ENCODE data around the gene HPRT1.

HPRT1 gene

DNA sequence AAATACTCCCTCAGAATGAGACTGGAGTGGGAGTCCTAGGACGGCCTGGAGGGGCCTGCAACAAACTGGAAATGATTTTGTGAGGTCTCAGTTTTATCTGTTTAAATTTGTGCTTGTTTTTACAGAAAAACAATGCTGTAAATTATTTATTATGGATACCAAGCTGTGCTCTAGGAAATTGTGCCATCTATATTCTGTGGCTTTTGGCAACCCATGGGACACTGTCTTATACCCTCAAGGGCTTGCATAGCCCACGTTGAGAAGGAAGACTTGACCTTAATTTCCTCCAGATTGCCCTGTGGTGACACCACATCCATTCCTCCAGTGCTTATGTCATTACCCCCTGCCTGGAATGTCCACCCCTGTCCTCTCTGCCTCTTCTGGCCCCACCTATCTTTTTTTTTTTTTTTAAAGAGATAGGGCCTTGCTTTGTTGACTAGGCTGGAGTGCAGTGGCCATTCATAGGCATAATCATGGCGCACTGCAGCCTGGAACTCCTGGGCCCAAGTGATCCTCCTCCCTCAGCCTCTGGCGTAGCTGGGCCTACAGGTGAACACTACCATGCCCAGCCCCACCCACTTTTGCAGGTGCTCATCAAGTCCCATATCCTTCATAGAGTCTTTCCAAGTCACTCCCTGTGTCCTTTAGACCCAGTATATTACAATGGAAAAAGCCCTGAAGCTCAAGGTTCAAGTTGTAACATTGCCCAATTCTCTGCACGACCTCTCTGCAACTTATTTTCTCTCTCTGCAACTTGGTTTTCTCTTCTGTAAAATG is 77.4 kb downstream of the HPRT1 start:
- no peaks in the 10 kb centered on the region for H3K36me3 ChIP-seq (ENCODE audit: control insufficient read depth in 5 of 5, insufficient read depth in 5 of 5, low read length in 5 of 5)
- H3K9ac ChIP-seq (ENCODE audit: low read length in 5 of 5) = no peak overlapping the region
- no peak overlapping the region for H3K4me3 ChIP-seq (ENCODE audit: low read depth in 1 of 5, low read length in 5 of 5)
- H3K27ac ChIP-seq (ENCODE audit: low read depth, low read length) = no peak overlapping the region
- peaks cover 0 to 14% (median 9%) of the 10 kb centered on the region in 5 donors for H3K27me3 ChIP-seq (ENCODE audit: control insufficient read depth in 5 of 5, insufficient read depth in 4 of 5, low read length in 5 of 5)
- H3K9me3 ChIP-seq (ENCODE audit: control insufficient read depth in 5 of 5, low read length in 5 of 5) = no peaks in the 10 kb centered on the region
- peaks cover 0 to 12% (median 4%) of the 10 kb centered on the region in 5 donors for H3K4me1 ChIP-seq (ENCODE audit: control insufficient read depth in 5 of 5, insufficient read depth in 5 of 5, low read length in 5 of 5)

DNA sequence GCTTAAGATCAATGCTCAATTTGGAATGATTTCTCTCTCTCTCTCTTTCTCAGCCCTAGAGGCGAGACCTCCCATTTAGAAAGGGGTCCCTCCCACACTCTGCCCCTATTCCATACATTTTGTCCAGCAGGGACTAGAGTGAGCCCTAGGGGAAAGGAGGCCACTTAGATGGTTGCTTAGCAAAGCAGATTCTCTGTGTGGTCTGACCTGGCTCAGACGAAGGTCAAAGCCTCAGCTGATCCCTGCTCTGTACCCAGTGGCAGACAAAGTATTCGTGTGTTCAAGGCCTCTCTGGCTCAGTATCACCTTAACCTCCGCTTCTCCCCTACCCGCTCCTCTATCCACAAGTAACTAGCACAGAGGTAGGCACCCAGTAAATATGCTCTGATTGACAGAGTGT is 78.4 kb downstream of the HPRT1 start:
- Histone ChIP-seq H3K27me3 (ENCODE audit: control insufficient read depth in 5 of 5, insufficient read depth in 4 of 5, low read length in 5 of 5) (peaks cover 0 to 17% (median 10%) of the 10 kb centered on the region in 5 donors), H3K27ac (ENCODE audit: low read depth, low read length) (no peak overlapping the region), H3K9ac (ENCODE audit: low read length in 5 of 5) (no peak overlapping the region), H3K4me1 (ENCODE audit: control insufficient read depth in 5 of 5, insufficient read depth in 5 of 5, low read length in 5 of 5) (peaks cover 0 to 21% (median 4%) of the 10 kb centered on the region in 5 donors), H3K36me3 (ENCODE audit: control insufficient read depth in 5 of 5, insufficient read depth in 5 of 5, low read length in 5 of 5) (no peaks in the 10 kb centered on the region), H3K9me3 (ENCODE audit: control insufficient read depth in 5 of 5, low read length in 5 of 5) (no peaks in the 10 kb centered on the region), H3K4me3 (ENCODE audit: low read depth in 1 of 5, low read length in 5 of 5) (no peak overlapping the region)

GRCh38 chrX:134541906-134542305 is 81.9 kb downstream of the HPRT1 start:
- Histone ChIP-seq H3K27me3 (ENCODE audit: control insufficient read depth in 5 of 5, insufficient read depth in 4 of 5, low read length in 5 of 5) (peaks cover 24 to 35% (median 29%) of the 10 kb centered on the region in 5 donors), H3K9me3 (ENCODE audit: control insufficient read depth in 5 of 5, low read length in 5 of 5) (peaks cover 0 to 3% (median 0%) of the 10 kb centered on the region in 5 donors), H3K9ac (ENCODE audit: low read length in 5 of 5) (no peak overlapping the region), H3K4me3 (ENCODE audit: low read depth in 1 of 5, low read length in 5 of 5) (no peak overlapping the region), H3K36me3 (ENCODE audit: control insufficient read depth in 5 of 5, insufficient read depth in 5 of 5, low read length in 5 of 5) (no peaks in the 10 kb centered on the region), H3K27ac (ENCODE audit: low read depth, low read length) (no peak overlapping the region), H3K4me1 (ENCODE audit: control insufficient read depth in 5 of 5, insufficient read depth in 5 of 5, low read length in 5 of 5) (peaks cover 0 to 30% (median 9%) of the 10 kb centered on the region in 5 donors)

- H3K27ac ChIP-seq (ENCODE audit: low read depth, low read length) = no peak overlapping the region
- H3K27me3 ChIP-seq (ENCODE audit: control insufficient read depth in 5 of 5, insufficient read depth in 4 of 5, low read length in 5 of 5) = peaks cover 24 to 35% (median 30%) of the 10 kb centered on the region in 5 donors
- peaks cover 0 to 25% (median 6%) of the 10 kb centered on the region in 5 donors for H3K4me1 ChIP-seq (ENCODE audit: control insufficient read depth in 5 of 5, insufficient read depth in 5 of 5, low read length in 5 of 5)
Measured at GRCh38 chrX:134542485-134542884, 82.5 kb downstream of the HPRT1 start.

GRCh38 chrX:134543288-134543687 is 83.3 kb downstream of the HPRT1 start:
- Histone ChIP-seq H3K9ac (ENCODE audit: low read length in 5 of 5) (no peak overlapping the region), H3K27me3 (ENCODE audit: control insufficient read depth in 5 of 5, insufficient read depth in 4 of 5, low read length in 5 of 5) (peaks cover 24 to 35% (median 30%) of the 10 kb centered on the region in 5 donors), H3K9me3 (ENCODE audit: control insufficient read depth in 5 of 5, low read length in 5 of 5) (peaks cover 0 to 3% (median 0%) of the 10 kb centered on the region in 5 donors), H3K4me1 (ENCODE audit: control insufficient read depth in 5 of 5, insufficient read depth in 5 of 5, low read length in 5 of 5) (peaks cover 0 to 28% (median 6%) of the 10 kb centered on the region in 5 donors), H3K27ac (ENCODE audit: low read depth, low read length) (no peak overlapping the region), H3K4me3 (ENCODE audit: low read depth in 1 of 5, low read length in 5 of 5) (no peak overlapping the region), H3K36me3 (ENCODE audit: control insufficient read depth in 5 of 5, insufficient read depth in 5 of 5, low read length in 5 of 5) (no peaks in the 10 kb centered on the region)

More at GRCh38 chrX:134542485-134542884, 82.5 kb downstream of the HPRT1 start:
- Histone ChIP-seq H3K9me3 (ENCODE audit: control insufficient read depth in 5 of 5, low read length in 5 of 5) (peaks cover 0 to 3% (median 0%) of the 10 kb centered on the region in 5 donors), H3K4me3 (ENCODE audit: low read depth in 1 of 5, low read length in 5 of 5) (no peak overlapping the region), H3K9ac (ENCODE audit: low read length in 5 of 5) (no peak overlapping the region), H3K36me3 (ENCODE audit: control insufficient read depth in 5 of 5, insufficient read depth in 5 of 5, low read length in 5 of 5) (no peaks in the 10 kb centered on the region)

- Histone ChIP-seq H3K27me3 (ENCODE audit: control insufficient read depth in 5 of 5, insufficient read depth in 4 of 5, low read length in 5 of 5) (peaks cover 24 to 38% (median 33%) of the 10 kb centered on the region in 5 donors), H3K4me1 (ENCODE audit: control insufficient read depth in 5 of 5, insufficient read depth in 5 of 5, low read length in 5 of 5) (peaks cover 0 to 28% (median 8%) of the 10 kb centered on the region in 5 donors), H3K9ac (ENCODE audit: low read length in 5 of 5) (no peak overlapping the region), H3K4me3 (ENCODE audit: low read depth in 1 of 5, low read length in 5 of 5) (no peak overlapping the region), H3K36me3 (ENCODE audit: control insufficient read depth in 5 of 5, insufficient read depth in 5 of 5, low read length in 5 of 5) (no peaks in the 10 kb centered on the region), H3K27ac (ENCODE audit: low read depth, low read length) (no peak overlapping the region), H3K9me3 (ENCODE audit: control insufficient read depth in 5 of 5, low read length in 5 of 5) (peaks cover 0 to 3% (median 0%) of the 10 kb centered on the region in 5 donors)
Measured at GRCh38 chrX:134544135-134544512, 84.2 kb downstream of the HPRT1 start.

GRCh38 chrX:134544513-134545151 is 84.7 kb downstream of the HPRT1 start:
- peaks cover 0 to 3% (median 0%) of the 10 kb centered on the region in 5 donors for H3K9me3 ChIP-seq (ENCODE audit: control insufficient read depth in 5 of 5, low read length in 5 of 5)
- H3K36me3 ChIP-seq (ENCODE audit: control insufficient read depth in 5 of 5, insufficient read depth in 5 of 5, low read length in 5 of 5) = no peaks in the 10 kb centered on the region
- H3K4me1 ChIP-seq (ENCODE audit: control insufficient read depth in 5 of 5, insufficient read depth in 5 of 5, low read length in 5 of 5) = peaks cover 0 to 28% (median 13%) of the 10 kb centered on the region in 5 donors
- H3K9ac ChIP-seq (ENCODE audit: low read length in 5 of 5) = peak overlapping the region in 1 of 5 donors; percentile 39
- H3K27me3 ChIP-seq (ENCODE audit: control insufficient read depth in 5 of 5, insufficient read depth in 4 of 5, low read length in 5 of 5) = peaks cover 24 to 38% (median 34%) of the 10 kb centered on the region in 5 donors
- H3K27ac ChIP-seq (ENCODE audit: low read depth, low read length) = no peak overlapping the region
- H3K4me3 ChIP-seq (ENCODE audit: low read depth in 1 of 5, low read length in 5 of 5) = peak overlapping the region in 2 of 5 donors; percentile 30 to 44

- peaks cover 0 to 3% (median 0%) of the 10 kb centered on the region in 5 donors for H3K9me3 ChIP-seq (ENCODE audit: control insufficient read depth in 5 of 5, low read length in 5 of 5)
- no peaks in the 10 kb centered on the region for H3K36me3 ChIP-seq (ENCODE audit: control insufficient read depth in 5 of 5, insufficient read depth in 5 of 5, low read length in 5 of 5)
- no peak overlapping the region for H3K4me3 ChIP-seq (ENCODE audit: low read depth in 1 of 5, low read length in 5 of 5)
- H3K27ac ChIP-seq (ENCODE audit: low read depth, low read length) = no peak overlapping the region
- H3K4me1 ChIP-seq (ENCODE audit: control insufficient read depth in 5 of 5, insufficient read depth in 5 of 5, low read length in 5 of 5) = peaks cover 0 to 35% (median 17%) of the 10 kb centered on the region in 5 donors
- peaks cover 30 to 45% (median 41%) of the 10 kb centered on the region in 5 donors for H3K27me3 ChIP-seq (ENCODE audit: control insufficient read depth in 5 of 5, insufficient read depth in 4 of 5, low read length in 5 of 5)
- no peak overlapping the region for H3K9ac ChIP-seq (ENCODE audit: low read length in 5 of 5)
Measured at GRCh38 chrX:134545510-134545909, 85.5 kb downstream of the HPRT1 start.

- no peaks in the 10 kb centered on the region for H3K36me3 ChIP-seq (ENCODE audit: control insufficient read depth in 5 of 5, insufficient read depth in 5 of 5, low read length in 5 of 5)
- H3K4me3 ChIP-seq (ENCODE audit: low read depth in 1 of 5, low read length in 5 of 5) = no peak overlapping the region
- H3K9ac ChIP-seq (ENCODE audit: low read length in 5 of 5) = no peak overlapping the region
- peaks cover 30 to 46% (median 41%) of the 10 kb centered on the region in 5 donors for H3K27me3 ChIP-seq (ENCODE audit: control insufficient read depth in 5 of 5, insufficient read depth in 4 of 5, low read length in 5 of 5)
- peaks cover 0 to 37% (median 23%) of the 10 kb centered on the region in 5 donors for H3K4me1 ChIP-seq (ENCODE audit: control insufficient read depth in 5 of 5, insufficient read depth in 5 of 5, low read length in 5 of 5)
- H3K9me3 ChIP-seq (ENCODE audit: control insufficient read depth in 5 of 5, low read length in 5 of 5) = peaks cover 0 to 3% (median 0%) of the 10 kb centered on the region in 5 donors
- no peak overlapping the region for H3K27ac ChIP-seq (ENCODE audit: low read depth, low read length)
Measured at GRCh38 chrX:134546187-134546586, 86.2 kb downstream of the HPRT1 start.
